ENCODE data around the gene FANCD2OS. TPM values are rescaled to one million over a fixed set of nuclear protein-coding genes. Genes with fewer than 3 reads are reported as not detected.

The FANCD2OS gene
- total and polyA plus RNA-seq, 2 donors (not counting 3 experiments of a cell fraction or from before 2014, with no cell fraction given): not detected

GRCh38 chr3:10099041-10099440 lies 9.0 kb downstream of the FANCD2OS start:
- TF ChIP-seq GATA2 (IDR thresholded peaks at IDR 0.05; ENCODE audit: insufficient read depth, insufficient read length, low read depth, low read length) (no peak), POLR2AphosphoS5 (IDR thresholded peaks at IDR 0.05; ENCODE audit: insufficient read depth, low read depth, low read length) (no peak), EZH2 (IDR thresholded peaks at IDR 0.05; ENCODE audit: borderline replicate concordance, low read depth, low read length, severe bottlenecking) (no peak), MAX (IDR thresholded peaks at IDR 0.05; ENCODE audit: insufficient read depth, insufficient read length) (no peak), CTCF (IDR thresholded peaks at IDR 0.05; ENCODE audit: extremely low read depth in 1 of 2, insufficient read depth in 1 of 2, low read depth in 1 of 2, low read length in 2 of 2) (no peak), FOS (IDR thresholded peaks at IDR 0.05; ENCODE audit: borderline replicate concordance, insufficient read depth, low read length) (no peak), POLR2A (IDR thresholded peaks at IDR 0.05; ENCODE audit: low read depth, low read length) (no peak), MYC (IDR thresholded peaks at IDR 0.05; ENCODE audit: low read depth, low read length) (no peak), JUN (IDR thresholded peaks at IDR 0.05; ENCODE audit: borderline replicate concordance, insufficient read depth, insufficient read length, low read depth) (no peak)
- no peak overlapping the region for H2AFZ ChIP-seq (ENCODE audit: low read depth, low read length)
- no peaks in the 10 kb centered on the region for H3K36me3 ChIP-seq (ENCODE audit: control insufficient read depth in 2 of 2, extremely low read depth in 1 of 2, insufficient read depth in 2 of 2, low read length in 2 of 2)
- no TSS peak for BruUV-seq (replicated peaks)
- no peak for DNase-seq (ENCODE audit: low read depth, low spot score)
- no peaks in the 10 kb centered on the region for H3K4me1 ChIP-seq (ENCODE audit: control insufficient read depth, extremely low read depth, insufficient read depth, low read length)
- no peak overlapping the region for H3K9ac ChIP-seq (replicated peaks; ENCODE audit: extremely low read depth, insufficient read depth, low read length)
- no peaks in the 10 kb centered on the region for H3K79me2 ChIP-seq (ENCODE audit: control insufficient read depth, insufficient read depth, low read length)
- H3K4me2 ChIP-seq (ENCODE audit: insufficient read depth, low read length): no peak overlapping the region
- no peak for FAIRE-seq
- no peaks in the 10 kb centered on the region for H4K20me1 ChIP-seq (replicated peaks; ENCODE audit: control insufficient read depth, extremely low read depth, insufficient read depth, low read length)
- no peaks in the 10 kb centered on the region for H3K9me1 ChIP-seq (replicated peaks; ENCODE audit: control insufficient read depth, extremely low read depth, insufficient read depth, low read length)
- dilution Hi-C loops (cut with MboI; ENCODE audit: extremely low pct_ligation_motif_present, low sequenced_read_pairs): no loop called here
- no peaks in the 10 kb centered on the region for H3K9me3 ChIP-seq (replicated peaks; ENCODE audit: control insufficient read depth, insufficient read depth, low read length)
- POLR2A ChIA-PET: no interaction called here
- no peak overlapping the region for H3K4me3 ChIP-seq (replicated peaks in 1 of 3; ENCODE audit: insufficient read depth in 1 of 3, low read depth in 1 of 3, low read length in 3 of 3)
- H3K27ac ChIP-seq (ENCODE audit: insufficient read depth, low read depth, low read length): no peak overlapping the region
- H3K27me3 ChIP-seq (ENCODE audit: control insufficient read depth in 2 of 2, insufficient read depth in 2 of 2, low read length in 2 of 2): no peaks in the 10 kb centered on the region
- intact Hi-C loops (cut with micrococcal nuclease): no loop called here
- CTCF ChIA-PET: interaction anchor here (1.0 kb wide), 1 partner anchor 64 kb away, joined by 3 read pairs; no protein-coding TSS in a partner anchor
